Neural progenitor cell (in vitro differentiated cells): ENCODE measurements around the gene SPDYE4.

Experiments
- EZH2phosphoT487 ChIP-seq: fragments of 200-600 bp; sonication (generic); IDR thresholded peaks from 2 replicates; pipeline ENCODE4 v1.6.1; 2017; ENCODE audit warnings: antibody characterized with exemption
- TF ChIP-seq, protein P1 (sequence below): fragments of 200-600 bp; sonication (generic); IDR thresholded peaks from 2 replicates; pipeline ENCODE4 v1.5.1; 2017; ENCODE audit warnings: antibody characterized with exemption, mild to moderate bottlenecking

- TF ChIP-seq, protein P1, sequence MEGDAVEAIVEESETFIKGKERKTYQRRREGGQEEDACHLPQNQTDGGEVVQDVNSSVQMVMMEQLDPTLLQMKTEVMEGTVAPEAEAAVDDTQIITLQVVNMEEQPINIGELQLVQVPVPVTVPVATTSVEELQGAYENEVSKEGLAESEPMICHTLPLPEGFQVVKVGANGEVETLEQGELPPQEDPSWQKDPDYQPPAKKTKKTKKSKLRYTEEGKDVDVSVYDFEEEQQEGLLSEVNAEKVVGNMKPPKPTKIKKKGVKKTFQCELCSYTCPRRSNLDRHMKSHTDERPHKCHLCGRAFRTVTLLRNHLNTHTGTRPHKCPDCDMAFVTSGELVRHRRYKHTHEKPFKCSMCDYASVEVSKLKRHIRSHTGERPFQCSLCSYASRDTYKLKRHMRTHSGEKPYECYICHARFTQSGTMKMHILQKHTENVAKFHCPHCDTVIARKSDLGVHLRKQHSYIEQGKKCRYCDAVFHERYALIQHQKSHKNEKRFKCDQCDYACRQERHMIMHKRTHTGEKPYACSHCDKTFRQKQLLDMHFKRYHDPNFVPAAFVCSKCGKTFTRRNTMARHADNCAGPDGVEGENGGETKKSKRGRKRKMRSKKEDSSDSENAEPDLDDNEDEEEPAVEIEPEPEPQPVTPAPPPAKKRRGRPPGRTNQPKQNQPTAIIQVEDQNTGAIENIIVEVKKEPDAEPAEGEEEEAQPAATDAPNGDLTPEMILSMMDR: no peak
- no peak for TF ChIP-seq EZH2phosphoT487
Measured at GRCh38 chr17:8757189-8757588, 1.2 kb downstream of the SPDYE4 start.
